Mesangial cell (primary cell): Measurements from ENCODE around the gene NSMF. TPM values are rescaled to one million over a fixed set of nuclear protein-coding genes. Genes with fewer than 3 reads are reported as not detected.

Experiments used
- total RNA-seq: library from RNA; depleted of rRNA; stranded (reverse); fragments of >200 nt; gene quantifications from 2 replicates; pipeline ENCODE4 v1.2.3, GENCODE V29; 2015

NSMF gene
- total RNA-seq, result 41.9 and 92.3 TPM in 2 replicates

GRCh38 chr9:137459152-137459600, at the start of gene NSMF:
Gene NSMF, minus strand, starts transcription at chr9:137459334. Its CDS starts 232 bp downstream, at chr9:137459102.

GRCh38 chr9:137441289-137441934, 17.7 kb downstream of the NSMF start, which contains the start of gene ENTPD8:
Gene ENTPD8, minus strand, starts transcription at chr9:137441357. Its CDS starts 3,072 bp downstream, at chr9:137438285.

GRCh38 chr9:137422604-137423513, 36.3 kb downstream of the NSMF start, which contains the start of the genes EXD3 and NOXA1:
Gene EXD3, minus strand, starts transcription at chr9:137423162. Its CDS starts 27,805 bp downstream, at chr9:137395357.
Gene NOXA1, plus strand, starts transcription at chr9:137423393. Its CDS starts 137 bp downstream, at chr9:137423530.

Other genes starting within 250 kb of the NSMF start
- gene RNF208, start 237.1 kb downstream of the NSMF start, total RNA-seq, result 1.6 and 5.3 TPM in 2 replicates
- gene CYSRT1, start 234.2 kb downstream of the NSMF start, total RNA-seq, result 0.49 and 2.9 TPM in 2 replicates
- 0.25 TPM in 1 of 2 replicates, not detected in the other for gene RNF224, start 231.8 kb downstream of the NSMF start, total RNA-seq
- not detected in 2 replicates for gene SLC34A3, start 228.4 kb downstream of the NSMF start, total RNA-seq
- 179 and 1,107 TPM in 2 replicates for gene TUBB4B, start 218.0 kb downstream of the NSMF start, total RNA-seq
- not detected in 2 replicates for gene STPG3, start 208.0 kb downstream of the NSMF start, total RNA-seq
- gene NELFB, start 204.0 kb downstream of the NSMF start, total RNA-seq, result 56.2 and 81.0 TPM in 2 replicates
- 50.8 and 52.1 TPM in 2 replicates for gene TOR4A, start 181.6 kb downstream of the NSMF start, total RNA-seq
- gene NRARP, start 157.1 kb downstream of the NSMF start, total RNA-seq, result 0.38 and 1.8 TPM in 2 replicates
- 5.4 and 22.3 TPM in 2 replicates for gene EXD3, start 36.2 kb downstream of the NSMF start, total RNA-seq
- gene NOXA1, start 35.9 kb downstream of the NSMF start, total RNA-seq, result 0.33 and 2.3 TPM in 2 replicates
- gene ENTPD8, start 18.0 kb downstream of the NSMF start, total RNA-seq, result 0.38 TPM in 1 of 2 replicates, not detected in the other
- 0.16 and 2.3 TPM in 2 replicates for gene PNPLA7, start 91.1 kb upstream of the NSMF start, total RNA-seq
- 74.4 and 98.6 TPM in 2 replicates for gene MRPL41, start 92.5 kb upstream of the NSMF start, total RNA-seq
- gene DPH7, start 119.6 kb upstream of the NSMF start, total RNA-seq, result 28.9 and 31.1 TPM in 2 replicates
- 16.5 and 30.6 TPM in 2 replicates for gene ZMYND19, start 131.2 kb upstream of the NSMF start, total RNA-seq
- 42.5 and 59.8 TPM in 2 replicates for gene ARRDC1, start 146.4 kb upstream of the NSMF start, total RNA-seq
- 60.5 and 64.4 TPM in 2 replicates for gene EHMT1, start 159.7 kb upstream of the NSMF start, total RNA-seq